K562 (cell line): Measurements from ENCODE around the gene S100A3. TPM values are rescaled to one million over a fixed set of nuclear protein-coding genes. Genes with fewer than 3 reads are reported as not detected.

ENCODE experiments used
- AFF1 ChIP-seq, 2 experiments: fragments of 450-650 bp; IDR thresholded peaks; 2 replicates each; pipeline ENCODE4 v1.6.1; 2018; ENCODE audit warnings: mild to moderate bottlenecking in 2 of 2, low read depth in 1 of 2; ENCODE audit not compliant: partially characterized antibody in 2 of 2
- CBFB ChIP-seq: sonication (generic); formaldehyde crosslinking; IDR thresholded peaks from 2 replicates; pipeline ENCODE4 v1.4.0; 2020; ENCODE audit warnings: mild to moderate bottlenecking, missing genetic modification reagents
- DLX4 ChIP-seq: fragments of 250-450 bp; sonication (Bioruptor Pico); IDR thresholded peaks from 2 replicates; pipeline ENCODE4 v1.6.1; 2021; ENCODE audit warnings: mild to moderate bottlenecking
- FOXA3 ChIP-seq, 2 experiments: fragments of 450-650 bp in 1 of 2; sonication (generic) in 1 of 2; formaldehyde crosslinking; IDR thresholded peaks in 1 of 2; conservative IDR thresholded peaks in 1 of 2; 2 replicates each; pipeline versions ENCODE4 v1.4.0 to v1.8.0; 2020 to 2022; ENCODE audit warnings: mild to moderate bottlenecking in 2 of 2, missing genetic modification reagents in 1 of 2
- GTF2F1 ChIP-seq: IDR thresholded peaks from 2 replicates; pipeline ENCODE4 v1.6.1; 2011; ENCODE audit warnings: low read depth, low read length, improper control_type of control experiment
- RCOR1 ChIP-seq, 2 experiments: IDR thresholded peaks; 2 replicates each; pipeline ENCODE4 v1.6.1; 2012; ENCODE audit warnings: low read depth in 2 of 2, low read length in 2 of 2, borderline replicate concordance in 1 of 2, improper control_type of control experiment in 1 of 2
- SAFB ChIP-seq: fragments of 200-400 bp; formaldehyde crosslinking; IDR thresholded peaks from 2 replicates; pipeline ENCODE4 v1.6.1; 2017; ENCODE audit warnings: low read depth, low read length, borderline replicate concordance
- SIN3B ChIP-seq: fragments of 450-650 bp; IDR thresholded peaks from 2 replicates; pipeline ENCODE4 v1.6.1; 2017; ENCODE audit warnings: low read depth, mild to moderate bottlenecking, moderate library complexity
- USF1 ChIP-seq: sonication (generic); formaldehyde crosslinking; IDR thresholded peaks from 2 replicates; pipeline ENCODE4 v1.9.0; 2022; ENCODE audit warnings: mild to moderate bottlenecking, missing genetic modification reagents
- ZBTB26 ChIP-seq: fragments of 450-650 bp; formaldehyde crosslinking; IDR thresholded peaks from 2 replicates; pipeline ENCODE4 v1.4.0; 2022; ENCODE audit warnings: missing genetic modification characterization
- polyA plus RNA-seq, 8 experiments: library from polyadenylated mRNA; depleted of rRNA in 4 of 8; stranded (reverse) in 5 of 8; unstranded in 3 of 8; fragments of >200 nt; fragmentation: Nextera tagmentation in 2 of 8; fragmentation: Illumina TruSeq in 1 of 8; extraction: Ambion mirVana in 2 of 8; extraction: Trizol in 1 of 8; gene quantifications; 2 replicates each; pipeline versions ENCODE4 v1.2.1 to v1.2.3, GENCODE V29; 2011 to 2014; ENCODE audit warnings: inconsistent platforms in 1 of 8, missing spikeins in 1 of 8
- total RNA-seq, 7 experiments: library from RNA; depleted of rRNA in 6 of 7; stranded (reverse); fragments of >200 nt in 6 of 7; fragmentation: Illumina TruSeq in 2 of 7; extraction: Trizol in 2 of 7; gene quantifications; 2 replicates each; pipeline versions ENCODE4 v1.2.1 to v1.2.3, GENCODE V29; 2011 to 2021; ENCODE audit warnings: low replicate concordance in 1 of 7
- TF ChIP-seq, protein P1 (sequence below), 2 experiments: fragments of 450-650 bp; conservative IDR thresholded peaks; 2 replicates each; pipeline ENCODE4 v1.6.1; 2017; ENCODE audit warnings: mild to moderate bottlenecking in 2 of 2, moderate library complexity in 2 of 2
- TF ChIP-seq, protein P2 (sequence below): sonication (generic); formaldehyde crosslinking; IDR thresholded peaks from 2 replicates; pipeline ENCODE4 v1.8.1; 2022; ENCODE audit warnings: missing genetic modification reagents
- TF ChIP-seq, protein P3 (sequence below): sonication (generic); formaldehyde crosslinking; IDR thresholded peaks from 2 replicates; pipeline ENCODE4 v1.8.0; 2022; ENCODE audit warnings: mild to moderate bottlenecking, missing genetic modification reagents, borderline replicate concordance

Gene S100A3
- total and polyA plus RNA-seq, 9 of the 15 experiments (the other 6 are each of a cell fraction or from before 2014, with no cell fraction given), result 0.08 to 1.7 (median 0.18) TPM; not detected in 4

DNA sequence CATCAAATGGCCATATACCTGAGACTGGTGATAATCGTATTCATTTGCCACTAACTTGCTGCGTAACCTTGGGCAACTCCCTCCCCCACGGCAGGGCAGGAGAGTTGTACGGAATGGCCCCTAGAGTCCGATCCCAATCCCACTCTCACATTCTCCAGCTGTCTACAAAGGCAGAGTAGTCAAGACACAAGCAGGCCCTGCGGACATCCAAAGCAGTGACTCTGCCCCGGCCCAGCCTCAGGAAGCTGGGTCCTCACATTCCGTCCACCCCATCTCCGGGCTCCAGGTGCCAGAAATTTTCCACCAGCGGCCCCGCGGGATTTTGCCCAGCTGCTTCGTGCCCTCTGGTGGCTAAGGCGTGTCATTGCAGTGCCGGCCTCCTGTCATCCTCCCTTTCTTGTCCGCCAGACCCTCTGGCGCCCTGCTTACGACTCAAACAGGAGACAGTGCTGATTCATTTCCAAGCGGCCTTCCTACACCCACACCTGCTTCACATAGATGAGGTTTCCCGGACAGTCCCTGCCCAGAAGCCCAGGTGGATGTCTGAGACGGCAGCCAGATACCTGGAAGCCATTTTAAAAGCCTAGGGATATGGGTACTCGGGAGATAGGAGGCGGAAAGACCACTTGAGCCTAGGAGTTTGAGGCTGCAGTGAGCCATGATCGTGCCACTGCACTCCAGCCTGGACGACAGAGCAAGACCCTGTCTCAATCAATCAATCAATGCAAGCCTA is 19.5 kb upstream of the S100A3 start (continued):
- TF ChIP-seq, protein P1, sequence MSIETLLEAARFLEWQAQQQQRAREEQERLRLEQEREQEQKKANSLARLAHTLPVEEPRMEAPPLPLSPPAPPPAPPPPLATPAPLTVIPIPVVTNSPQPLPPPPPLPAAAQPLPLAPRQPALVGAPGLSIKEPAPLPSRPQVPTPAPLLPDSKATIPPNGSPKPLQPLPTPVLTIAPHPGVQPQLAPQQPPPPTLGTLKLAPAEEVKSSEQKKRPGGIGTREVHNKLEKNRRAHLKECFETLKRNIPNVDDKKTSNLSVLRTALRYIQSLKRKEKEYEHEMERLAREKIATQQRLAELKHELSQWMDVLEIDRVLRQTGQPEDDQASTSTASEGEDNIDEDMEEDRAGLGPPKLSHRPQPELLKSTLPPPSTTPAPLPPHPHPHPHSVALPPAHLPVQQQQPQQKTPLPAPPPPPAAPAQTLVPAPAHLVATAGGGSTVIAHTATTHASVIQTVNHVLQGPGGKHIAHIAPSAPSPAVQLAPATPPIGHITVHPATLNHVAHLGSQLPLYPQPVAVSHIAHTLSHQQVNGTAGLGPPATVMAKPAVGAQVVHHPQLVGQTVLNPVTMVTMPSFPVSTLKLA (conservative IDR thresholded peaks at IDR 0.05), result peak in 1 of 2 experiments; percentile 39; a peak in 2 of 4 replicates
- no peak for TF ChIP-seq ZBTB26
- TF ChIP-seq SAFB, result no peak
- no peak for TF ChIP-seq CBFB
- no peak for TF ChIP-seq FOXA3 (CRISPR knock-in tag; conservative IDR thresholded peaks at IDR 0.05 in 1 of 2, IDR thresholded peaks at IDR 0.05 in 1 of 2)
- TF ChIP-seq AFF1 (IDR thresholded peaks at IDR 0.05; ENCODE audit: low read depth in 1 of 2, partially characterized antibody in 2 of 2), result no peak
- no peak for TF ChIP-seq DLX4 (CRISPR knock-in tag)
- no peak for TF ChIP-seq SIN3B
- TF ChIP-seq RCOR1 (IDR thresholded peaks at IDR 0.05; ENCODE audit: borderline replicate concordance in 1 of 2, low read depth in 2 of 2, low read length in 2 of 2), result peak; percentile 20 to 80; a peak in 2 of 4 replicates
- TF ChIP-seq, protein P2, sequence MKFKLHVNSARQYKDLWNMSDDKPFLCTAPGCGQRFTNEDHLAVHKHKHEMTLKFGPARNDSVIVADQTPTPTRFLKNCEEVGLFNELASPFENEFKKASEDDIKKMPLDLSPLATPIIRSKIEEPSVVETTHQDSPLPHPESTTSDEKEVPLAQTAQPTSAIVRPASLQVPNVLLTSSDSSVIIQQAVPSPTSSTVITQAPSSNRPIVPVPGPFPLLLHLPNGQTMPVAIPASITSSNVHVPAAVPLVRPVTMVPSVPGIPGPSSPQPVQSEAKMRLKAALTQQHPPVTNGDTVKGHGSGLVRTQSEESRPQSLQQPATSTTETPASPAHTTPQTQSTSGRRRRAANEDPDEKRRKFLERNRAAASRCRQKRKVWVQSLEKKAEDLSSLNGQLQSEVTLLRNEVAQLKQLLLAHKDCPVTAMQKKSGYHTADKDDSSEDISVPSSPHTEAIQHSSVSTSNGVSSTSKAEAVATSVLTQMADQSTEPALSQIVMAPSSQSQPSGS (CRISPR knock-in tag), result no peak
- TF ChIP-seq, protein P3, sequence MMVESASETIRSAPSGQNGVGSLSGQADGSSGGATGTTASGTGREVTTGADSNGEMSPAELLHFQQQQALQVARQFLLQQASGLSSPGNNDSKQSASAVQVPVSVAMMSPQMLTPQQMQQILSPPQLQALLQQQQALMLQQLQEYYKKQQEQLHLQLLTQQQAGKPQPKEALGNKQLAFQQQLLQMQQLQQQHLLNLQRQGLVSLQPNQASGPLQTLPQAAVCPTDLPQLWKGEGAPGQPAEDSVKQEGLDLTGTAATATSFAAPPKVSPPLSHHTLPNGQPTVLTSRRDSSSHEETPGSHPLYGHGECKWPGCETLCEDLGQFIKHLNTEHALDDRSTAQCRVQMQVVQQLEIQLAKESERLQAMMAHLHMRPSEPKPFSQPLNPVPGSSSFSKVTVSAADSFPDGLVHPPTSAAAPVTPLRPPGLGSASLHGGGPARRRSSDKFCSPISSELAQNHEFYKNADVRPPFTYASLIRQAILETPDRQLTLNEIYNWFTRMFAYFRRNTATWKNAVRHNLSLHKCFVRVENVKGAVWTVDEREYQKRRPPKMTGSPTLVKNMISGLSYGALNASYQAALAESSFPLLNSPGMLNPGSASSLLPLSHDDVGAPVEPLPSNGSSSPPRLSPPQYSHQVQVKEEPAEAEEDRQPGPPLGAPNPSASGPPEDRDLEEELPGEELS (CRISPR knock-in tag), result no peak
- no peak for TF ChIP-seq USF1 (CRISPR knock-in tag)
- no peak; the same call in 1 of the 2 replicates for TF ChIP-seq GTF2F1
